SK-N-DZ (cell line): Measurements from ENCODE around the gene MYT1.
"Not testable (repeated sequence)": the region's sequence is repeated elsewhere in the genome, so short reads cannot be mapped to it uniquely, and the experiment has no call there.

ENCODE experiments used
- DNase-seq: peaks from one replicate; pipeline ENCODE4 v3.0.0-alpha.2; 2015; ENCODE audit warnings: low spot score

Gene MYT1

DNA sequence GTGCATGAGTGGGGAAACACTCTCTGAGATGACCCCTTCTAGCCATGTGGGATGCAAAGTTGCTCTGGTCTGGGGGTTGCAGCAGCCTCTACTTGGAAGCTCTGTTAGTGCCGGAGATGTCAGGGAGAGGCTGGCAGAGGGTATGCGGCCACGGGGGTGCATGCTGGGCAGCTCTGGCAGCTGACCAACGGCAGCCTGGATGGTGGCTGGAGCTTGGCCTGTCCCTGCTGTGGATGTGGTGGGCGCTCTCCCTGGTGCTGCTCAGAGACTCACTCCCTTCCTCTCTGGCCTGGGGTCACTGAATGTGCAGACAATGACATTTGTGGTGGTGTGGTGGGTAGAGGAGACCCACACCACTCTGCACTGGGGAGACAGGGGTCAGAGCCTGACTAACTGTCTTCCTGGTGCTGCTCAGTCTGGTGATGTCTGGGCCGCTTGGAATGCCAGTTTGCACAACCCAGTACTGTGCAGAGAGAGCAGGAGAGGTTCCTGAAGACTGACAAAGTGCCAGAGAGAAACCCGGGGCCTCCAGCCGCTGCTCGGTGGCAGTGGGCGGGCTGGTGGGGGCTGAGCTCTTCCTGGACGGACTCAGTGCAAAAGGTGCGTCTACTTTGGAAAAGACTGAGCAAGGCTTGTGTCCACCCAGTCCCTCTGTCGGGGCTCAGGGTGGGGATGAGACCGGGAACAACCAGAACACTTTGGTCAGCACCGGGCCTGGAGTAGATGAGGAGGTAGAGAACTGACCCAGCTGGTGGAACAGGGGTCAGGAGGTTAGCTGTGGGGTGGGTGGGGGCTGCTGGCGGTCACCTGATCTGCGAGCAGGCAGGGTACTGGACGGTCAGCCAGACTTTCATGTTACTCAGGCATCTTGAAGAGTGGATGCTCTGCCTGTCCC is 2.7 kb downstream of the MYT1 start:
- no peak for DNase-seq

DNA sequence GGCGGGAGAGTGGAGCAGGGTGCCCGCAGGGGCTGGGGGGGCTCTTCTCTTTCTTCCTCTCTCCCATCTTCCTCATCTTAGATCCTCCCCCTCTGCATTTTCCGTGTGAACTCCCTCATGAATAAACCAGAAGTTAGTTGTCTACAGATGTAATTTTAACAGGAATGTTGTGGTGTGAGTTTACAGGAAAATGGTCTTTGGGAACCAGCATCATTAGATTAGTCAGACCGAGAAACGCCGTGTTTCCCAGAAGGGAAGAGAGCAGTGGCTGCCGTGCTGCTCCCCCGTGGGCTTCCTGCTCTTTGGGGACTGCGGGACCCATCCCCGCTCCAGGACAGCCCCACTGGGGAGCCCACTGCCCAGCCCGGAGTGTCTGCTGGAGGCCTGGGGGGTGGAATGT is 3.4 kb downstream of the MYT1 start:
- DNase-seq: no peak

DNA sequence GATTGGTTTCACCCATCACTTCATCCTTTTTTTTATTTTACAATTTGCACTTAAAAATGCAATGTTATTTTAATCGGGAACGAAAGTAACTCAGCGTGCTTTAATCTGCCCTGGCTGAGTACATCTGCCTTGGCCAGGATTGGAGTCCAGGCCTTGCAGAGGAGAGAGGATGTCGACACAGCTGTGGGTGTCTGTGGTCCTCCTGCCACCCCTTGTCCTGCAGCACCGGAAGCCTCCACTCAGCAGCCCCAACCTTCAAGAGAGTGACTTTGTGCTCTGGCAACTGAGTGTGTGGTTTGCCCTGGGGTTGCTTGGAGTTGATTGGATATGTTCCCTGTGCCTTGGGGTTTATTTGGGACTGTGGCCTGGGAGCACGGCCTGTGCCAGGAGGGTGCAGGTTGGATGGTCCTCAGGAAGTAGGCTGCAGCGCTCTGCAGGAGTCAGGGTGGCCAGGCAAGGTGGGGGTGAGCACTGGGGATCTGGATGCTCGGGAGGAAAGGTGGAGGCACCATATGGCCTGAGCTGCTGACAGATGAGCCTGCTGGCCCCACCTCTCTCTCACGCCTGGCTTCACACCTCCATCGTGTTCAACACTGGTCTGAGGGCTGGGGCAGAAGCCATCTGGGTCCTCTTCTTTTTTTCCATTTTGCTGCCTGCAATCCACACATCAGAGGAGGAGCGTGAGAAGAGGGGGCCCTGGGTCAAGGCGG is 4.3 kb downstream of the MYT1 start:
- DNase-seq: no peak

DNA sequence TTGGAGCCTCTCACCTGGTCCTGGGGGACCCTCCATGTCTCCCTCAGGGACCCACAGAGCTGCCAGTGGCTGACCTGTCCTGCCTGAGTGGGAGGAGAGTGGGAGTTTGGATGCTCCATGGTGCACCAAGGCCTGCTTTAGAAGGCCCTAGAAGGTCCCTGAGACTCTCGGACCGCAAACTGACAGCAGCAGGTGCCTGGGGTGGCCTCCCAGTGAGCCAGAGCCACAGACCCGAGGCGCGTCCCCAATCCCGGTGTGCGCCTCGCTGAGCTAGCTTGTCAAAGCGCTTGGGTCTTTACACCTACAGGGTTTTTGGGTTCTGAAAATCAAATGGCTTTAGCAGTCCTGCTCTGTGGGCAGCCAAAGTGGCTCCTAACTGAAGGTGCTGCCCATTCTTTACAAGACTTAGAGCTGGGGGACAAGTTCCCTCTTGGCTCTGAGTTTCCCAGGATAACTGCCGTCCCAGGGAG is 4.9 kb downstream of the MYT1 start:
- no peak for DNase-seq

DNA sequence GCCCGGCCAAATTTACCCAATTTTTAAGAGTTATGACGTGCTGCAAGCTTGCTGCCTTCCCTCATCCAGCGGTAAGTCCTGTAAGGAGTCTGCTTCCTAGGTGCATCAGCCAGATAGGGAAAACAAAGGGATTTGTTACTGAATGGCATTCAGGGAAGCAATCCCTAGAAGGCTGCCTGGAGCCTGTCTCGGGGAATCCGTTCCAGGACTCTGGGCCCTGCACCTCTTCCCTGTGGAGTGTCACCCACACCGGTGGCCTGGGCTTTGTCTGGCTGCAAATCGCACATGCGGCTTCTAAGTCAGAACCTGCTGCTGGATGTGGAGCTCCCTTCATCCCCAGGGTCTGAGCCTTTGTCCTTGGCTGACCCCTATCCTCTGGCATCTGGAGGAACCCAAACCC is 7.0 kb downstream of the MYT1 start:
- no peak for DNase-seq

DNA sequence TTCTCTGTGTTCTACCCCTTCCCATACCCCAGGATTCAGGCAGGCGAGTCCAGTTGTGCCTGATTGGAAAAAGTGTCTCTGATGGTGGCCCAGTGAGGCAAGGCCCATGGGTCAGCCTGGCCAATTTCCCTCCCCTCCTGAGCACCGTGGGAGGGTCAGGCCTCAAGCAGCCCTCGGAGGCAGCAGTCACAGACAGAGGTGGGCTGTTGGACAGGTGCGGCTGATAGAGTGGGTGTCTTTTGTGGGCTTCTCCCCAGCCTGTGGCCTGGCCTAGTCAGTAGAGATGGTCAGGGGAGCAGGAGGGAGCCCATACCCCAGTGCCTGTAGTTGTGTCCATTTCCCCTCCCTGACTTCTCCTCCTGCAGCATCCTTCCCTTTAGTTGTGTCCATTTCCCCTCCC is 8.9 kb downstream of the MYT1 start:
- DNase-seq: no peak

DNA sequence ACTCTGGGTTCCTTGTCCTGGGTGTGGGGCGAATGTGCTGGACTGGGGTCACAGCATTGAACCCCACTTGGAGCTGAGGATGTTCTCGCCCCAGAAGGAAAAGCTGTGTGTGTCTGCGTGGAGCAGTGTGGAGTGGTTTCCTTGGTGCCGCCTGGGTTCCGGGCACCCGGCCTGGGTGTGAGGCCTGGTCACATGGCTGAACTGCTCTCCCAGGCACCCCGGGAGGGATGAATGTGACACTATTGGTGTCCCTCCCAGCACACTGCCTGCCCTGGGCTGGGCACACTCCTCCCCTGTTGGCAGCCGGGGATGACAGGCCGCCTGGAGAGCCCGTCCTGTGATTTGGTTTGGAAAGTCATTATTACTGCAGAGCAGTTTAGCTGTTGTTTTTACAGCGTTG is 12.3 kb downstream of the MYT1 start:
- DNase-seq: no peak

DNA sequence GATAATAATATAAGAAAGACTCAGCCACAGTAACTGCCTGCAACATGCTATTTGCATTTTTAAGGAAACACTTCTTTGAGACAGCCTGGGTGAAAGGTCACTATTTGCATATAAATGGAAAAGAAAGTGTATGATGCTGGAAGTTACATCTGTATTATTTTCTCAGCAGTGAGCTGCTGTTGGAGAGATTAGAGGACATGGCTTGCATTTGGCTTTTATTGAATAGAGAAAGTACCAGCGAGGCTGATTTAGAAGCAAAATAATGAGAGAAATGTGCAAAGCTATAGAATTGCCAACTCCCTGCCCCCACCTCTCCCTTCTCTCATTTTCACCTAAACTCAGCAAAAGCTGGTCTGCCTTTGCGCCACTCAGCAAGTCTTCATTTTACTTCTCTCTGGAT is 12.7 kb downstream of the MYT1 start:
- DNase-seq: no peak

DNA sequence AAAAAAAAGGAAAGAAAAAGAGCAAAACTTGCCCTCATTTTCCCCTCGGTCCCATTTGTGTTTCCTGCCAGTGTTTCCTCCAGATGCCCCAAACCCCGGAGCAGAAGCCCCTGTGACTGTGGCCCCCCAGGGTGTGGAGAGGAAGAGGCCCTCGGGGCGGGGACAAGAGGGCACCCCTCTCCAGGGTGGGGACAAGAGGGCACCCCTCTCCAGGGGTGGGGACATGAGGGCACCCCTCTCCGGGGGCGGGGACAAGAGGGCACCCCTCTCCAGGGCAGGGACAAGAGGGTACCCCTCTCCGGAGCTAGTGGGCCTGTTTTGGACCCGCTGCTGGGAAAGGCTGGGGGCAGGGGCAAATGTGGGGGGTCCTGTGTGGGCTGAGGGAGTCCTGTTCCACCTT is 13.1 kb downstream of the MYT1 start:
- no peak for DNase-seq

DNA sequence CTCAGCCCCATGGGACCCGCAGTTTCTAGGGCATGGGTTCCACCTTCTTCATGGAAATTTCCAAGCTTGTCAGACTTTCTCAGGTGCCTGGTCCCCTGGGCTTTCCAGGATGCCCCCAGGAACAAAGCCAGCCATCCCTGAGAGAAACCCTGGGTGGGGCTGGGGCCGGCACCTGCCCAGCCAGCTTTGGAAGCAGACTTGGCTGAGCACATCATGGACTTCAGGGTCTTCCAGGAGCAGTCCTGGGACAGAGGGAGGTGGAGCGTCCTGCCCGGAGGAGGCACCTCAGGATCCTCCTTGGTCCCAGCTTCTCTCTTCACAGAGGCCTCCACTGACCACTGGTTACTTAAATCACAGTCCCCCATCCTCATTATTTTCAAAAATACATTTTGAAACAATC is 13.5 kb downstream of the MYT1 start:
- no peak for DNase-seq

DNA sequence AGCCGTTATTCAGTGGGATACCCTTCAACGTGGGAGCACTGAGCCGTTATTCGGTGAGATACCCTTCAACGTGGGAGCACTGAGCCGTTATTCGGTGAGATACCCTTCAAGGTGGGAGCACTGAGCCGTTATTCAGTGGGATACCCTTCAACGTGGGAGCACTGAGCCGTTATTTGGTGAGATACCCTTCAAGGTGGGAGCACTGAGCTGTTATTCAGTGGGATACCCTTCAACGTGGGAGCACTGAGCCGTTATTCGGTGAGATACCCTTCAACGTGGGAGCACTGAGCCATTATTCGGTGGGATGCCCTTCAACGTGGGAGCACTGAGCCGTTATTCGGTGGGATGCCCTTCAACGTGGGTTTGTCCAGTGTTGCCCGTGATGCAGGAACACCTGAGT is 14.7 kb downstream of the MYT1 start:
- DNase-seq: not testable (repeated sequence)

DNA sequence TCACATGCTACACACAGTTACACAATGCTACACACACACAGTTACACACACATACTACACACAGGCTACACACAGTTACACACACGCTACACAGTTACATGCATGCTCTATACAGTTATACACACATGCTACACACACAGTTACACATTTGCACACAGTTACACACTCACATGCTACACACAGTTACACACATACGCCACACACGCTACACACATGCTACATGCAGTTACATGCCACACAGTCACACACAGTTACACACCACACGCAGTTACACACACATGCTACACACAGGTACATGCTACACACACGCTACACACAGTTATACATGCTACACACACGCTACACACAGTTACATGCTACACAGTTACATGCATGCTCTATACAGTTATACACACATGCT is 15.6 kb downstream of the MYT1 start:
- no peak for DNase-seq

DNA sequence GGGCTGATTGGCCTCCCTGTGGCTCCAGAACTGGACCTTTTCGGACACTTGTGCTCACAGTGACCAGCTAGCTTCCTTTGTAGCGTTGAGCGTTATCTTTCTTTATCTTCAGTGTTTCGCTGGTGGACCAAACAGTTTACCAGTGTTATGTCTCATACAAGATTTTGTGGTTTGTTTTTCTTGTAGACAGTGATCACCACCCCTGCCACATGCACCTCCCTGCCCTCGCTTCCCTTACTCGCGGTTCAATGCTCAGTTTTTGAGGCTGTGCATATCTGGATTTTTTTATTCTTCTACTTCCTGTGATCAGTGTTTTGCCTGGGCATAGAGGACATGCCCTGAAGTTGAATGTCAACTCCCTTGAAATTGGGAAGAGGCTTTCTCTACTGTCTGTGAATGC is 16.4 kb downstream of the MYT1 start:
- DNase-seq: no peak

DNA sequence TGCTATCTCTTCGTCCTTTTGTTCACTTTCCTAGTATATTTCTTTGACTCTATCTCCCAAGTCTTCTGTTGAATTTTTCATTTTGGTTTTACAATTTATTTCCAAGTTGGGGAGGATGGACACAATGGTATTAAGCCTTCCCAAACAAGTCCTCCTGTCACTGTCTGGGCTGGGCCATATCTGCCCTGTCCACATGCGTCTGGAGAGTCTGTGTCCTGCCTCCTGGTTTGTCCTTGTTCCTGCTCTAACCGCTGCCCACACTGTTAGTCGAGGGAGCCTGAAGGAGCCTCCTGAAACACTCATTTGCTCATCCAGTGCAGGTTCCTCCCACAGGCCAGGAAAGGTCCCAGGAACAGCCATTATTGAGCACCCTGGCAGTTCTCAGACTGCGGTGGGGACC is 17.1 kb downstream of the MYT1 start:
- DNase-seq: no peak

DNA sequence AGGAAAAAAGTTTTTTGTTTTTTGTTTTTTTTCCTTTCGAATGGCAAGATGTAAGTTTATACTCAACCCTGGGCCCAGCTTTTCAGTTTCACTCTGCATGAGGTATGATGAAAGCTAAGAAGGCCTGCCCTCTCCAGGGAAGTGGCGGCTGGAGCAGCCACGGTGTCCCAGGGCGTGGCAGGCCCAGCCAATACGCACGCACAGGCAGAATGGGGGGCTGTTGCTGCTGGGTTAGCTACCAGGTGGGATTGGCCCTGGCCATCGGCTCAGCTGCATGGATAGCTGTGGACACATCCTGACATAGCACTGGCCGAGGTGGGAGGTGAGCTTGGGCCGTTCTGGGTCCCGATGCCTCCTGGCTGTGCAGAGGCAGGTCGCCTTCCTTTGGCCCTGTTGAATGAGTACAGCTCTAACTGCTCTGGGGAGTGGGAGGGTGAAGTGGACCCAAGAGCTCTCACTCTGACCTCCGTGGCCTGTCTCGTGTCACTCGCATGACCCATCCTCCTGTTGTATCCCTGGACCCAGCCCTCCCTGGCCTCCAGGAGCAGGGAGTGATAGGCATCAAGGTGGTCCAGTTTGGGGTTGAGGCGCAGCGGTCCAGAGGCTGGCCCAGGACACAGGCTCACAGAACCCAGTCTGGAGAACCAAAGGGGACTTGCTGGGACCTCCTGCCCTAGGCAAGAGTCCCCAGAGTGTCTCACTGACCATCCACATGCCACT is 18.1 kb downstream of the MYT1 start:
- no peak for DNase-seq

DNA sequence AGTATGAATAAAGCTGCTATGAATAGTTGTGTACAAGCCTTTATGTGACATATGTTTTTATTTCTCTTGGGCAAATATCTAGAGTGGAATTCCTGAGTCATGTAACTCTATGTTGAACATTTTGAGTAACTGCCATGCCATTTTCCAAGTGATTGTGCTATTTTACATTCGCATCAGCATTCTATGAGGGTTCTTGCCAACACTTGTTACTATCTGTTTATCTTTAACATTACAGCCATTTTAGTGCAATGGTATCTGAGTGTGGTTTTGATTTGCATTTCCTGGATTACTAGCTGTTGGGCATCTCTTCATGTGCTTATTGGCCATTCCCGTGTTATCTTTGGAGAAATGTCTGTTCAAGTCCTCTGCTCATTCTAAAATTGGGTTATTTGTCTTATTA is 19.1 kb downstream of the MYT1 start:
- DNase-seq: no peak

DNA sequence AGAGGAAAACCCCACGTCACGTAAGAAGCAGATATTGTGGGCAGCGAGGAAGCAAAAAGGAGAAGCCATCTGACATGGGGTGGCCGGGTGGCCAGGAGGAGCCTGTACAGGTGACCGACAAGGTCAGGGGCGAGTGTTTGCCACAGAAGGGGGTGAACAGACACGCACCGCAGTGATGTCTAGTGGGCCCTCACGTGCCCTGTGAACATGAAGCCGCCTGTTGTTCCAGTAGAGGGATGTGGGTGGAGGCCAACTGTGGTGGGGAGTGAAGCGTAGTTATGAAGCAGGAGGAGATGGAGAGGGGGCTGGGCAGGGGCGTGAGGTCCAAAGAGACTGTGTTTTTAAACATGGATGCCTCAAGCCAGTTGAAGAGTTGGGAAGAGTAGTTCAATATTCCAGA is 20.5 kb downstream of the MYT1 start:
- DNase-seq: no peak

DNA sequence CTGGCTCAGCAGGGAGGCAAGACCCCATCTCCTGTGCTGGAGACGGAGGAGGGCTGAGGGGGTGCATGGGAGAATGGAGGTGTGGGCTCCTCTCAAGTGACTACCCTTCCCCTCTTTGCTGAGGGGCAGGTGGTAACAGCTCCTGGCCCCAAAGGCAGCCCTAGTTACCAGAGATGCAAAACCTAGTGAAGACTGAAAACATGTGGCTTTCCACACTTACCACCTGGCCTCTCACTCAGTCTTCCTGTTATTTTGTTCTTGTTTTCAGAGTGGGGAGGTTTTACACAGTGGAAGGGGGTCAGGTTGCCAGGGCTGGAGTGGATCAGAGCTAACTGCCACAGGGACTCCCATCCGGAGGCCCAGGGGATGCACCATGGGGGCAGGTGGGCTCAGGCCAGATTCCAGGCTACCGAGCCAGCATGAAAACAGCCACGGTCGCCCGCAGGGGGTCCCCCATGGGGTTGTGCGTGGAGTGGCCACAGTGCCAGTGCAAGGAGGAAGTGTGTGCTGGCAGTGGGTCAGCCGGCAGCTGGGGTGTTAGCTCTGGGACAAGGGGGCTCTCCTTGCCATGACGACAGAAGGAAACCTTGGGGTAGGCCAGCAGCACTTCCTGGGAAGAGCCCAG is 21.1 kb downstream of the MYT1 start:
- no peak for DNase-seq

DNA sequence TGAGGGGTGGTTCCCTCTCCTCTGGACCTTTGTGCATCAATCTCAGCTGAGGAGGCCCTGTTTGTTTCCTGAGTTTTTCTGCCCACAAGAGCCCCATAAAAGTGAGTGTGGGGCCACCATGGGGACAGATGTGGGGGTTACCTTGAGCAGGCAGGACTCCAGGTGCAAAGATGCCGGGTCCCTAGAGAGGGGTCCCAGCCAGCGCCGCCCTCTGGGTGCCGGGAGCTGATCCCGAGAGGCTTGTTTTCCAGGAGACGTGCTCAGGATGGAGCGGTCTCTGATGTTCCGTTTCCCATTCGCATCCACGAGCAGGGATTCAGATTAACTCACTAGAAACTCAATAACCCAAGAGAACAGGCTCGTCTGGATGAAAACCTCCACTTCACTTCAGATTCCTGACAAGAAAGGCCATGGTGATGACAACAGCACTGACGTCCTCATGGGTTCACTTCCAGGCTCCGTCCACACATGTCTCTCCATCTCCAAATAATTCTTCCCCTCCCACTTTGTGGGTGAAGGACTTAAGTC is 21.9 kb downstream of the MYT1 start:
- DNase-seq: no peak

DNA sequence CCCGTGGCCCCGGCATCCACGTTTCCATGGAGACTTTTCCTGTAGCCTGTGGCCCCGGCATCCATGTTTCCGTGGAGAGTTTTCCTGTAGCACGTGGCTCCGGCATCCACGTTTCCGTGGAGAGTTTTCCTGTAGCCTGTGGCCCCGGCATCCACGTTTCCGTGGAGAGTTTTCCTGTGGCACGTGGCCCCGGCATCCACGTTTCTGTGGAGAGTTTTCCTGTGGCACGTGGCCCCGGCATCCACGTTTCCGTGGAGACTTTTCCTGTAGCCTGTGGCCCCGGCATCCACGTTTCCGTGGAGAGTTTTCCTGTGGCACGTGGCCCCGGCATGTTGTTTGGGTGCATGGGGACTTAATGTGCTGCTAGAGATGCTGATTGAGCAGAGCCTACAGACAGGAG is 23.0 kb downstream of the MYT1 start:
- not testable (repeated sequence) for DNase-seq

DNA sequence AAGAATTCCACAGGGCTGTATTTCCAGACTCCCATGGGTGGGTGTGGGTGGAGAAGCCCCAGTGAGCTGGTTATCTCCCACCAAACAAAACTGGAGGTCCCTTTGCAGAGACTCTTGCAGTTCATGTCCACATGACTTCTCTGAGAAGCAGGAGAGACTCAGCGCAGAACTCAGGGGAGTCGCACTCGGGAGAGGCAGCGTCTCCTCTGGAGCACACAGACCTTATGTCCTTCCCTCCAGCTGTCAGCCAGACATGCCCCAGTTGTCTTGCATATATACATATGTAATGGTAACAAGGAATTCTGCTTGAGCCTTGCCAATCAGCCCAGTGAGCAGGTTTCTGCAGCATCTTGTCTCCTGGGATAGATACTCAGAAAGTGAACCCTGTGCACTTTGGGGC is 23.8 kb downstream of the MYT1 start:
- peak; percentile 55 for DNase-seq
